H1 (cell line): ENCODE measurements around the gene ARHGAP8. TPM values are rescaled to one million over a fixed set of nuclear protein-coding genes. Genes with fewer than 3 reads are reported as not detected.

Experiments used
- CTCF ChIA-PET: fragments of 300-600 bp; sonication (Branson Sonifier 250); formaldehyde crosslinking; loops from one replicate; lab custom pipeline; 2021; ENCODE audit not compliant: partially characterized antibody; lab: Charles Lee
- POLR2A ChIA-PET: fragments of 300-600 bp; sonication (Branson Sonifier 250); formaldehyde crosslinking; loops from one replicate; lab custom pipeline; 2021; ENCODE audit warnings: inconsistent platforms; ENCODE audit not compliant: partially characterized antibody; lab: Charles Lee
- DNase-seq, 2 experiments: peaks; one replicate each; pipeline versions ENCODE4 v3.0.0 to v3.0.0-alpha.2; 2010 to 2022; ENCODE audit warnings: low spot score in 2 of 2, low read depth in 1 of 2, mixed read lengths in 1 of 2
- FAIRE-seq: peaks from 2 replicates; lab custom pipeline; 2011; peaks lifted over from hg19 to GRCh38; lab: Jason Lieb, UNC
- H2AFZ ChIP-seq: 2 replicates; pipeline ENCODE4 v1.8.1; 2012; ENCODE audit warnings: low read length, inconsistent platforms
- H2AK5ac ChIP-seq: 2 replicates; pipeline ENCODE4 v1.6.1; 2013; ENCODE audit warnings: low read depth, low read length
- H2BK120ac ChIP-seq: replicated peaks from 2 replicates; pipeline ENCODE3; 2013; ENCODE audit warnings: low read depth, low read length, inconsistent platforms
- H2BK12ac ChIP-seq: 2 replicates; pipeline ENCODE4 v1.6.1; 2013; ENCODE audit warnings: low read depth, low read length
- H2BK15ac ChIP-seq: 2 replicates; pipeline ENCODE4 v1.6.1; 2013; ENCODE audit warnings: low read length
- H2BK20ac ChIP-seq: 2 replicates; pipeline ENCODE4 v1.6.1; 2013; ENCODE audit warnings: low read length
- H2BK5ac ChIP-seq: 2 replicates; pipeline ENCODE4 v1.6.1; 2013; ENCODE audit warnings: low read depth, low read length
- H3K14ac ChIP-seq: 2 replicates; pipeline ENCODE4 v1.6.1; 2013; ENCODE audit warnings: inconsistent platforms; ENCODE audit not compliant: insufficient read length
- H3K18ac ChIP-seq: 2 replicates; pipeline ENCODE4 v1.6.1; 2013; ENCODE audit warnings: low read length; ENCODE audit errors: extremely low read depth
- H3K23ac ChIP-seq: 2 replicates; pipeline ENCODE4 v1.6.1; 2013; ENCODE audit warnings: inconsistent platforms; ENCODE audit not compliant: insufficient read length
- H3K23me2 ChIP-seq: 2 replicates; pipeline ENCODE4 v1.6.1; 2013; ENCODE audit warnings: low read depth, low read length
- H3K27ac ChIP-seq: 2 replicates; pipeline ENCODE4 v1.6.1; 2011; ENCODE audit warnings: low read depth, low read length, inconsistent platforms
- H3K27me3 ChIP-seq, 4 experiments: replicated peaks in 1 of 4; 1 replicate in 1 of 4; 2 replicates in 3 of 4; pipeline versions ENCODE4 v1.6.1 to v1.8.1; 2011 to 2013; ENCODE audit warnings: low read length in 3 of 4, mild to moderate bottlenecking in 3 of 4, inconsistent platforms in 2 of 4, mixed read lengths in 2 of 4, moderate library complexity in 1 of 4; ENCODE audit not compliant: control insufficient read depth in 3 of 4, insufficient read depth in 3 of 4; ENCODE audit errors: extremely low read depth in 1 of 4
- H3K36me3 ChIP-seq, 4 experiments: 2 replicates each; pipeline versions ENCODE4 v1.6.1 to v1.8.1; 2011 to 2013; ENCODE audit warnings: mild to moderate bottlenecking in 4 of 4, low read length in 3 of 4, moderate library complexity in 2 of 4, control low read depth in 1 of 4, inconsistent platforms in 1 of 4; ENCODE audit not compliant: insufficient read depth in 4 of 4, control insufficient read depth in 2 of 4
- H3K4ac ChIP-seq: replicated peaks from 2 replicates; pipeline ENCODE3; 2013; ENCODE audit warnings: low read length, low read depth, mixed read lengths, inconsistent platforms; ENCODE audit not compliant: insufficient read length
- H3K4me1 ChIP-seq, 4 experiments: replicated peaks in 1 of 4; 1 replicate in 1 of 4; 2 replicates in 3 of 4; pipeline versions ENCODE4 v1.6.1 to v1.8.1; 2011 to 2013; ENCODE audit warnings: low read length in 3 of 4, inconsistent platforms in 2 of 4, mixed read lengths in 1 of 4; ENCODE audit not compliant: insufficient read depth in 4 of 4, control insufficient read depth in 3 of 4
- H3K4me2 ChIP-seq, 2 experiments: 2 replicates each; pipeline versions ENCODE4 v1.6.1 to v1.8.1; 2011 to 2013; ENCODE audit warnings: low read depth in 2 of 2, low read length in 2 of 2, control low read depth in 1 of 2, inconsistent platforms in 1 of 2, mild to moderate bottlenecking in 1 of 2; ENCODE audit not compliant: insufficient read depth in 1 of 2
- H3K4me3 ChIP-seq, 4 experiments: fragments of 200-600, 300-600 bp in 1 of 4; sonication (generic), shearing (Covaris generic), sonication (Bioruptor Twin) in 1 of 4; 2 replicates each; pipeline versions ENCODE4 v1.5.1 to v1.8.1; 2011 to 2016; ENCODE audit warnings: low read length in 4 of 4, low read depth in 3 of 4, control low read depth in 2 of 4, inconsistent platforms in 2 of 4, mild to moderate bottlenecking in 2 of 4, mixed read lengths in 1 of 4, moderate library complexity in 1 of 4; ENCODE audit not compliant: insufficient read depth in 2 of 4; ENCODE audit errors: extremely low read depth in 1 of 4
- H3K56ac ChIP-seq: replicated peaks from 2 replicates; pipeline ENCODE3; 2013; ENCODE audit warnings: low read depth, mild to moderate bottlenecking, mixed read lengths, low read length, inconsistent platforms; ENCODE audit not compliant: insufficient read length
- H3K79me1 ChIP-seq: 2 replicates; pipeline ENCODE4 v1.6.1; 2013; ENCODE audit warnings: low read depth, low read length, control low read depth
- H3K79me2 ChIP-seq, 2 experiments: 2 replicates each; pipeline versions ENCODE4 v1.6.1 to v1.8.1; 2012 to 2013; ENCODE audit warnings: low read length in 2 of 2, mild to moderate bottlenecking in 2 of 2, inconsistent platforms in 1 of 2; ENCODE audit not compliant: insufficient read depth in 2 of 2, control insufficient read depth in 1 of 2
- H3K9ac ChIP-seq, 4 experiments: replicated peaks in 1 of 4; 1 replicate in 1 of 4; 2 replicates in 3 of 4; pipeline versions ENCODE4 v1.6.1 to v1.8.1; 2011 to 2013; ENCODE audit warnings: low read depth in 3 of 4, low read length in 3 of 4, control low read depth in 2 of 4, mild to moderate bottlenecking in 2 of 4, moderate library complexity in 2 of 4, inconsistent platforms in 1 of 4; ENCODE audit errors: extremely low read depth in 1 of 4
- H3K9me3 ChIP-seq, 2 experiments: 2 replicates each; pipeline versions ENCODE4 v1.6.1 to v1.8.1; 2012 to 2013; ENCODE audit warnings: mild to moderate bottlenecking in 2 of 2, moderate library complexity in 2 of 2, control low read depth in 1 of 2, inconsistent platforms in 1 of 2, low read depth in 1 of 2, low read length in 1 of 2, mixed read lengths in 1 of 2; ENCODE audit not compliant: insufficient read depth in 2 of 2
- H4K20me1 ChIP-seq, 2 experiments: replicated peaks in 1 of 2; 2 replicates each; pipeline versions ENCODE3 to v1.8.1; 2011 to 2013; ENCODE audit warnings: inconsistent platforms in 2 of 2, low read length in 2 of 2, mild to moderate bottlenecking in 1 of 2; ENCODE audit not compliant: insufficient read depth in 2 of 2, control insufficient read depth in 1 of 2
- H4K5ac ChIP-seq: 2 replicates; pipeline ENCODE4 v1.6.1; 2013; ENCODE audit warnings: low read length, low read depth, mixed read lengths, inconsistent platforms; ENCODE audit not compliant: insufficient read length
- H4K8ac ChIP-seq: 2 replicates; pipeline ENCODE4 v1.8.0; 2013; ENCODE audit warnings: mild to moderate bottlenecking, moderate library complexity, low read length, inconsistent platforms; ENCODE audit not compliant: insufficient read depth; ENCODE audit errors: extremely low read depth
- H4K91ac ChIP-seq: replicated peaks from 2 replicates; pipeline ENCODE3; 2013; ENCODE audit warnings: low read length, mixed read lengths, inconsistent platforms; ENCODE audit not compliant: insufficient read length
- BCL11A ChIP-seq, 2 experiments: IDR thresholded peaks; one replicate each; pipeline ENCODE4 v1.6.1; 2011; ENCODE audit warnings: low read depth in 2 of 2, low read length in 2 of 2, mild to moderate bottlenecking in 2 of 2
- KDM1A ChIP-seq: fragments of 200-600, 300-600 bp; sonication (generic); IDR thresholded peaks from 2 replicates; pipeline ENCODE4 v1.7.1; 2016; ENCODE audit warnings: mild to moderate bottlenecking, low read length, borderline replicate concordance
- WGBS, 2 experiments: shearing (Covaris generic) in 1 of 2; methylation state at CpG; one replicate each; pipeline versions ENCODE4 v1.1.6 to v1.1.7; 2013 to 2015; ENCODE audit warnings: low lambda C conversion rate in 2 of 2, mixed read lengths in 2 of 2, inconsistent platforms in 1 of 2, low coverage in 1 of 2, missing lambda C conversion rate in 1 of 2; ENCODE audit not compliant: insufficient replicate concordance in 2 of 2, insufficient coverage in 1 of 2, insufficient read length in 1 of 2; ENCODE audit errors: extremely low coverage in 1 of 2, missing lambda C conversion rate in 1 of 2; 5-methylcytosine and 5-hydroxymethylcytosine counted together
- polyA plus RNA-seq, 7 experiments: library from polyadenylated mRNA; depleted of rRNA in 3 of 7; stranded (reverse) in 5 of 7; unstranded in 2 of 7; fragments of >200 nt in 5 of 7; fragments of 200-250 nt in 2 of 7; gene quantifications; 1 replicate in 5 of 7; 2 replicates in 1 of 7; 4 replicates in 1 of 7; pipeline versions ENCODE4 v1.2.1 to v1.2.3, GENCODE V29; 2011 to 2013; ENCODE audit warnings: missing spikeins in 2 of 7, mixed read lengths in 2 of 7
- total RNA-seq: library from RNA; stranded (reverse); fragmentation: NEBNext Ultra II Directional; extraction: Animal tissue kit (Norgen Biotek cat#: 25700); gene quantifications from 2 replicates; pipeline ENCODE4 v1.2.1, GENCODE V29; 2021

Gene ARHGAP8
- total and polyA plus RNA-seq, 2 of the 8 experiments (the other 6 are each of a cell fraction or from before 2014, with no cell fraction given), result 35.6 to 47.7 TPM

DNA sequence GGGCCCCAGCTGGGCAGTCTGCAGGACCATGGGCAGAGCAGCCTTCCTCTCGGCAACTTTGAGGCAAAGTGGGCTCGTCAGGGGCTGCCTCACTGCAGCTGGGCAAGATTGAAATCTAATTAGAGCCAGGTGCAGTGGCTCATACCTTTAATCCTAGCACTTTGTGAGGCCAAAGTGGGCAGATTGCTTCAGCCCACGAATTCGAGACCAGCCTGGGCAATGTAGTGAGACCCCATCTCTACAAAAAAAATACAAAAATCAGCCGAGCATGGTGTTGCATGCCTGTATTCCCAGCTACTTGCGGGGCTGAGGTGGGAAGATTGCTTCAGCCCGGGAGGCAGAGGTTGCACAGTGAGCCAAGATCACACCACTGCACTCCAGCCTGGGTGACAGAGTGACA lies 34.2 kb downstream of the ARHGAP8 start:
- no peak overlapping the region for H2BK15ac ChIP-seq
- H4K20me1 ChIP-seq, result peaks cover 0 to 5% of the 10 kb centered on the region in 2 experiments
- H3K14ac ChIP-seq, result no peak overlapping the region
- H3K9ac ChIP-seq, result no peak overlapping the region
- POLR2A ChIA-PET, result no interaction called here
- H2AFZ ChIP-seq, result no peak overlapping the region
- no peaks in the 10 kb centered on the region for H3K23me2 ChIP-seq
- no peak overlapping the region for H3K4me2 ChIP-seq
- H4K91ac ChIP-seq, result no peak overlapping the region
- WGBS, 2 experiments, result 80% methylated on average over 7 of the region's 7 CpGs; no CpG with 5 or more reads in 1 of the 2 experiments
- no peak overlapping the region for H3K18ac ChIP-seq
- no peak overlapping the region for H3K27ac ChIP-seq
- H2BK12ac ChIP-seq, result no peak overlapping the region
- DNase-seq (no peak), FAIRE-seq (no peak)
- CTCF ChIA-PET, result no interaction called here
- peaks cover 0 to 9% (median under 1%) of the 10 kb centered on the region in 4 experiments; a peak in 2 of 8 replicates for H3K36me3 ChIP-seq
- no peak overlapping the region for H2AK5ac ChIP-seq
- no peak overlapping the region for H3K4me3 ChIP-seq
- no peak overlapping the region for H4K8ac ChIP-seq
- H2BK5ac ChIP-seq, result no peak overlapping the region
- H3K9me3 ChIP-seq, result no peaks in the 10 kb centered on the region
- no peak overlapping the region for H2BK120ac ChIP-seq
- TF ChIP-seq KDM1A, result 0 out of 2 replicates have a peak, but pooled peaks have one; percentile 21
- no peak for TF ChIP-seq BCL11A (IDR thresholded peaks at IDR 0.05; ENCODE audit: low read depth in 2 of 2, low read length in 2 of 2)
- no peak overlapping the region for H2BK20ac ChIP-seq
- no peak overlapping the region for H3K56ac ChIP-seq
- H3K27me3 ChIP-seq, result no peaks in the 10 kb centered on the region
- peaks cover 3% of the 10 kb centered on the region; the same call in 1 of the 2 replicates for H3K79me1 ChIP-seq
- H3K4me1 ChIP-seq, result peaks cover 0 to 11% (median 5%) of the 10 kb centered on the region in 4 experiments; a peak in 4 of 7 replicates
- no peak overlapping the region for H4K5ac ChIP-seq
- 0 out of 4 replicates have a peak, but pooled peaks cover 0 to 2% of the 10 kb centered on the region in 2 experiments for H3K79me2 ChIP-seq
- no peak overlapping the region for H3K23ac ChIP-seq
- H3K4ac ChIP-seq, result no peak overlapping the region
